BLaER1 treated with 17β-estradiol and CSF1 and Interleukin-3, amounts not matched to agents 10 nM and 100 nM (cell line): ENCODE data around the gene STAG2.
"Not testable (repeated sequence)": the region's sequence is repeated elsewhere in the genome, so short reads cannot be mapped to it uniquely, and the experiment has no call there.

Experiments
- H3K27ac ChIP-seq, 11 experiments: shearing (Covaris generic); formaldehyde crosslinking; 2 replicates each; pipeline ENCODE4 v1.8.1; 2022
- H3K27me3 ChIP-seq, 11 experiments: shearing (Covaris generic); formaldehyde crosslinking; 2 replicates each; pipeline ENCODE4 v1.8.1; 2022
- H3K36me3 ChIP-seq, 11 experiments: shearing (Covaris generic); formaldehyde crosslinking; 2 replicates each; pipeline ENCODE4 v1.8.1; 2022
- H3K4me1 ChIP-seq, 10 experiments: shearing (Covaris generic); formaldehyde crosslinking; 2 replicates each; pipeline ENCODE4 v1.8.1; 2022
- H3K4me2 ChIP-seq, 11 experiments: shearing (Covaris generic); formaldehyde crosslinking; 2 replicates each; pipeline ENCODE4 v1.8.1; 2022
- H3K4me3 ChIP-seq, 10 experiments: shearing (Covaris generic); formaldehyde crosslinking; 2 replicates each; pipeline ENCODE4 v1.8.1; 2022
- H3K9ac ChIP-seq, 11 experiments: shearing (Covaris generic); formaldehyde crosslinking; 2 replicates each; pipeline ENCODE4 v1.8.1; 2022
- H3K9me3 ChIP-seq, 11 experiments: shearing (Covaris generic); formaldehyde crosslinking; replicated peaks in 1 of 11; 2 replicates each; pipeline ENCODE4 v1.8.1; 2022
- H4K20me1 ChIP-seq, 11 experiments: shearing (Covaris generic); formaldehyde crosslinking; 2 replicates each; pipeline ENCODE4 v1.8.1; 2022
- Cebpa-rat ChIP-seq, 11 experiments: shearing (Covaris generic); IDR thresholded peaks; 2 replicates each; pipeline ENCODE4 v1.8.1; 2022

STAG2 gene

GRCh38 chrX:124028182-124028581 is 66.7 kb downstream of the STAG2 start:
- H3K36me3 ChIP-seq, result peaks cover 22 to 78% (median 40%) of the 10 kb centered on the region in 11 experiments; a peak in 18 of 22 replicates
- no peak for TF ChIP-seq Cebpa-rat (IDR thresholded peaks at IDR 0.05)
- peaks cover 0 to 10% (median under 1%) of the 10 kb centered on the region in 10 experiments; a peak in 6 of 20 replicates for H3K4me1 ChIP-seq
- H3K4me3 ChIP-seq, result no peak overlapping the region
- H3K27me3 ChIP-seq, result peaks cover 10 to 88% (median 50%) of the 10 kb centered on the region in 11 experiments
- peaks cover 5 to 95% (median 33%) of the 10 kb centered on the region in 11 experiments; a peak in 15 of 22 replicates for H4K20me1 ChIP-seq
- H3K9me3 ChIP-seq, result no peaks in the 10 kb centered on the region
- peak overlapping the region in 4 of 11 experiments; percentile 7 to 42 (median 37); a peak in 5 of 22 replicates for H3K4me2 ChIP-seq
- no peak overlapping the region for H3K9ac ChIP-seq
- H3K27ac ChIP-seq, result no peak overlapping the region

GRCh38 chrX:124030520-124030919 is 69.0 kb downstream of the STAG2 start:
- Histone ChIP-seq H3K27ac (no peak overlapping the region), H3K4me1 (peaks cover 0 to 10% (median 0%) of the 10 kb centered on the region in 10 experiments; a peak in 6 of 20 replicates), H3K9me3 (no peaks in the 10 kb centered on the region), H3K4me2 (no peak overlapping the region), H3K36me3 (peaks cover 26 to 78% (median 36%) of the 10 kb centered on the region in 11 experiments; a peak in 18 of 22 replicates), H3K27me3 (peaks cover 5 to 80% (median 53%) of the 10 kb centered on the region in 11 experiments), H3K9ac (no peak overlapping the region), H4K20me1 (peaks cover under 1 to 94% (median 38%) of the 10 kb centered on the region in 11 experiments; a peak in 21 of 22 replicates), H3K4me3 (no peak overlapping the region)
- no peak for TF ChIP-seq Cebpa-rat (IDR thresholded peaks at IDR 0.05)

- no peak for TF ChIP-seq Cebpa-rat (IDR thresholded peaks at IDR 0.05)
- Histone ChIP-seq H3K27me3 (peaks cover 19 to 85% (median 56%) of the 10 kb centered on the region in 11 experiments), H3K27ac (no peak overlapping the region), H4K20me1 (peaks cover 8 to 94% (median 25%) of the 10 kb centered on the region in 11 experiments; a peak in 20 of 22 replicates), H3K36me3 (peaks cover 17 to 76% (median 33%) of the 10 kb centered on the region in 11 experiments; a peak in 16 of 22 replicates), H3K4me3 (no peak overlapping the region), H3K4me1 (no peaks in the 10 kb centered on the region), H3K9me3 (no peaks in the 10 kb centered on the region), H3K9ac (no peak overlapping the region), H3K4me2 (no peak overlapping the region)
Observed at GRCh38 chrX:124033821-124034220, 72.3 kb downstream of the STAG2 start.

GRCh38 chrX:124035657-124036056 is 74.2 kb downstream of the STAG2 start:
- Histone ChIP-seq H3K4me1 (peaks cover 0 to 17% (median 0%) of the 10 kb centered on the region in 10 experiments; a peak in 4 of 20 replicates), H3K27ac (no peak overlapping the region), H3K9ac (no peak overlapping the region), H3K9me3 (no peaks in the 10 kb centered on the region), H3K4me2 (no peak overlapping the region), H3K27me3 (peaks cover 35 to 89% (median 72%) of the 10 kb centered on the region in 11 experiments), H3K36me3 (peaks cover 22 to 84% (median 38%) of the 10 kb centered on the region in 11 experiments; a peak in 19 of 22 replicates), H4K20me1 (peaks cover 21 to 98% (median 34%) of the 10 kb centered on the region in 11 experiments), H3K4me3 (no peak overlapping the region)
- TF ChIP-seq Cebpa-rat (IDR thresholded peaks at IDR 0.05), result no peak

GRCh38 chrX:124042042-124042441 is 80.5 kb downstream of the STAG2 start:
- no peak overlapping the region for H3K27ac ChIP-seq
- peaks cover 15 to 94% (median 29%) of the 10 kb centered on the region in 11 experiments; a peak in 17 of 22 replicates for H4K20me1 ChIP-seq
- no peak overlapping the region for H3K4me2 ChIP-seq
- H3K4me1 ChIP-seq, result peaks cover 0 to 18% (median 0%) of the 10 kb centered on the region in 10 experiments; a peak in 4 of 20 replicates
- H3K9ac ChIP-seq, result no peak overlapping the region
- TF ChIP-seq Cebpa-rat (IDR thresholded peaks at IDR 0.05), result no peak
- H3K9me3 ChIP-seq, result no peaks in the 10 kb centered on the region
- peaks cover 23 to 87% (median 44%) of the 10 kb centered on the region in 11 experiments; a peak in 20 of 22 replicates for H3K36me3 ChIP-seq
- H3K4me3 ChIP-seq, result no peak overlapping the region
- peaks cover 91 to 99% (median 97%) of the 10 kb centered on the region in 11 experiments for H3K27me3 ChIP-seq

- H3K27me3 ChIP-seq, result peaks cover 95 to 100% (median 99%) of the 10 kb centered on the region in 11 experiments
- H3K36me3 ChIP-seq, result peaks cover 21 to 93% (median 48%) of the 10 kb centered on the region in 11 experiments; a peak in 20 of 22 replicates
- H3K4me1 ChIP-seq, result peaks cover 0 to 7% (median 0%) of the 10 kb centered on the region in 10 experiments; a peak in 3 of 20 replicates
- no peak overlapping the region for H3K9ac ChIP-seq
- H3K27ac ChIP-seq, result no peak overlapping the region
- no peak for TF ChIP-seq Cebpa-rat (IDR thresholded peaks at IDR 0.05)
- no peak overlapping the region for H3K4me2 ChIP-seq
- H3K9me3 ChIP-seq, result no peaks in the 10 kb centered on the region
- H3K4me3 ChIP-seq, result no peak overlapping the region
- H4K20me1 ChIP-seq, result peaks cover 6 to 90% (median 28%) of the 10 kb centered on the region in 11 experiments; a peak in 15 of 22 replicates
Observed at GRCh38 chrX:124045109-124045508, 83.6 kb downstream of the STAG2 start.

GRCh38 chrX:124084417-124084816 is 122.9 kb downstream of the STAG2 start:
- not testable (repeated sequence) for H3K27ac ChIP-seq, H3K4me2 ChIP-seq, H3K9ac ChIP-seq, H3K9me3 ChIP-seq, H3K4me1 ChIP-seq, H3K4me3 ChIP-seq
- Histone ChIP-seq H3K27me3 (peaks cover 44 to 99% (median 77%) of the 10 kb centered on the region in 11 experiments; a peak in 21 of 22 replicates), H3K36me3 (peaks cover 58 to 99% (median 81%) of the 10 kb centered on the region in 11 experiments), H4K20me1 (peaks cover 0 to 35% (median 4%) of the 10 kb centered on the region in 11 experiments; a peak in 10 of 22 replicates)

GRCh38 chrX:124085063-124085462 is 123.6 kb downstream of the STAG2 start:
- Histone ChIP-seq H4K20me1 (peaks cover 0 to 42% (median 6%) of the 10 kb centered on the region in 11 experiments; a peak in 10 of 22 replicates), H3K9me3 (peaks cover 0 to 7% (median 4%) of the 10 kb centered on the region in 11 experiments; a peak in 8 of 22 replicates), H3K4me1 (no peaks in the 10 kb centered on the region), H3K36me3 (peaks cover 58 to 99% (median 82%) of the 10 kb centered on the region in 11 experiments), H3K4me2 (no peak overlapping the region), H3K9ac (no peak overlapping the region), H3K27ac (no peak overlapping the region), H3K4me3 (no peak overlapping the region), H3K27me3 (peaks cover 50 to 99% (median 82%) of the 10 kb centered on the region in 11 experiments; a peak in 21 of 22 replicates)
- no peak for TF ChIP-seq Cebpa-rat (IDR thresholded peaks at IDR 0.05)

- no peak overlapping the region for H3K27ac ChIP-seq
- H3K9ac ChIP-seq, result no peak overlapping the region
- H3K4me1 ChIP-seq, result no peaks in the 10 kb centered on the region
- H3K36me3 ChIP-seq, result peaks cover 61 to 99% (median 82%) of the 10 kb centered on the region in 11 experiments
- TF ChIP-seq Cebpa-rat (IDR thresholded peaks at IDR 0.05), result no peak
- H3K27me3 ChIP-seq, result peaks cover 63 to 99% (median 85%) of the 10 kb centered on the region in 11 experiments
- H3K9me3 ChIP-seq, result no peaks in the 10 kb centered on the region
- H4K20me1 ChIP-seq, result peaks cover 0 to 49% (median 6%) of the 10 kb centered on the region in 11 experiments; a peak in 9 of 22 replicates
- H3K4me3 ChIP-seq, result no peak overlapping the region
- H3K4me2 ChIP-seq, result no peak overlapping the region
Observed at GRCh38 chrX:124086411-124086810, 124.9 kb downstream of the STAG2 start.
